Fibroblast of skin of abdomen (primary cell): ENCODE measurements around the gene H2BK1.
A peak's percentile ranks its signal among the peaks of the same experiment; 100 is the strongest.

Experiments used
- DNase-seq: peaks from one replicate; pipeline ENCODE4 v3.0.0-alpha.2; 2013

Gene H2BK1

DNA sequence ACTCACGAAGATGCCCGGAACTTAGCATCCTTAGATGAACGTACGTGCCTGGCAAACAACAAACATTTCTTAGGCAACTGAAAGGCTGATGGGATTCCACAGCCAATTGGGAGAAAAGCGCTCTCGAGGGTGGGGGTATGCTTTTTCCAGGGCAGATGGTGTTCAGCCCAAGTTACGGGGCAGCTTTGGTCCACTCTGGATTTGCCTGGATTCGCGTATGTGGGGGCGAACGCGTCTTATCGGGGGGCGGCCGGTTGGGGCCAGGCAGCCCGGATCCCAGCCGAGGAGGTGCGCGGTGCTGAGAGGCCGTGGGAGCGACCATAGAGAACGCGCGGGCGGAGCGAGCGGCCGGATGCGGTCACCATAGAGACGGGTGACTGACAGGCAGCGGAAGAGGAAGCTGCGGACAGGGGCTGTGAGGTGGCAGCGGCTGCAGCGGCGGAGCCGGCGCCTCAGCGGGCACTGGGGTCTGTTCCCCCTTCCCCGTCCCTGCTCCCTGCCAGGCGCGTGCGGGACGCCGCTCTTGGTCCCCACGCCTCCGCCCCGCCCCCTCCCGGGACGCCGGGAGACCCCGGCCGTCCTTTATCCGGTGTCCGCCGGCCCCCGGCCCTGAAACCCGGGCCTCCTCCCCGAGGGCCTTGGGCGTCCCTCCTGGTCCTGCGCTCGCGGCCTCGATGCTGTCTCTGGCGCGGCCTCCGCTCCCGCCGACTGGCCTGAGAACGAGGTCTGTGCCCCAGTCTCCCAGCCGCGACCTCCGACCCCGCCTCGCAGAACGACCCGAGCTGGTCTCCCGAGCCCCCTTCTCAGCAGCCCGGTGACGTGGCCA is 22.0 kb upstream of the H2BK1 start, which contains the start of gene CHPF2:
TSS of gene CHPF2 (plus strand) at position 393 of the 826 bp plus-strand sequence. CDS start 1,529 bp downstream, outside the sequence.
- DNase-seq, result peak; percentile 85

DNA sequence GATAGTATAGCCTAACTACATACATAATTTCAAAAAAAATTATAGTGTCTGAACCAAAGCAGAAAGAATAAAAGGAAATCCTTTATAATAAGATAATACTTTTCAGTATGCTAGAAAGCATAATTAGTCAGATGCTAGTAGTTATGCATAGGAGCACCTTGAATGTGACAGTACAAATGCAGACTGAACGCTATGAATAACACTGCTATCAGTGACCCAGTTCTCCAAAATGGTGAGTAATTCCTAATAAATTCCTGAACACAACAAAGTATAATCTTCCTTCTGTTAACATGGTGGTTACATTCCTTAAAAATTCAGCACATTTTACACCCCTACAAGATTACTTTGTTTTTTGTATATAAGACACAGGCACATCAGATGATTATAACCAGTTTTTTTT is 20.8 kb upstream of the H2BK1 start:
- DNase-seq, result no peak

DNA sequence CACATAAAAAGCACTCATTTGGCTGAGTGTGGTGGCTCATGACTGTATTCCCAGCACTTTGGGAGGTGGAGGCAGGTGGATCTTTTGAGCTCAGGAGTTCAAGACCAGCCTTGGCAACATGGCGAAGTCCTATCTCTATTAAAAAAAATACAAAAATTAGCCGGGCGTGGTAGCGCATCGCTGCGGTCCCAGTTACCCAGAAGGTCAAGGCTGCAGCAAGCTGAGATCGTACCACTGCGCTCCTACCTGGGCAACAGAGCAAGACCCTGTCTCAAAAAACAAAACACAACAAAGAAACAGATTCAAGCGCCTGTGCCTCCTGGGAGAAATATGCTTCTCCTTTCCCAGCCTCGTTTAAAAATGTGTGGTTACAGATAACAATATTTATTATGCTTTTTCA is 19.0 kb upstream of the H2BK1 start:
- DNase-seq, result no peak

DNA sequence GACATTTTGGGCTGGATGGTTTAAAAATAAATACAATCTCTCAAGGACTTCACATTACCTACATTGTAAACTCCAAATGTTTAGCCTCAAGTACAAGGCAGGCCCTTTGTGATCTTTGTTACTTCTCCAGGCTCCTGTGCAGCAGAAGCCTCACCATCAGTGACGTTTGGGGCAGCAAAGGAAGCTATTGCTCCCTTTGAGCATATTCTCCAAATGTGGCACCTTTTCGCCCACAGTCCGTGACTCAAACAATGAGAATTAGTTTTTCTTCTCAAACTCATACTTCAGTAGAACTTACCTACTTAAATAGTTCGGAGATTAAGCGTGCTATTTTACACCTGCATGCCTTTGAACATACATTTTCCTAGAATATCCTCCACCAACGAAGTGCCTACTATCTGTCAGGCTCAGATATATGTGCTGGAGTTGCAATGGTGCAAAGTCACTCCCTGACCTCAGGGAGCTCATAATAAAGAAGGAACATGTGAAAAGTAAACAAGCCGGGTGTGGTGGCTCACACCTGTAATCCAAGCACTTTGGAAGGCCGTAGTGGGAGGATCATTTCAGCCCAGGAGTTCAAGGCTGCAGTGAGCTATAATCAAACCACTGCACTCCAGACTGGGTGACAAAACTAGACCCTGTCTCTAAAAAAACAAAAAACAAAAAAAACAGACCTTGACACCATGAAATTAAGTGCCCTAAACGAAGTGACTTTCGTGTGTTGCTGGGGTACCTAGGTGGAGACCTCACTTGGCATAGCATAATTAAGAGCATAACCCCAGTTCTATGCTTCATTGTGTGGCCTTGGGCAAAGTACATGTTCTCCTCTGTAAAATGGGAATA is 18.0 kb upstream of the H2BK1 start:
- no peak for DNase-seq

DNA sequence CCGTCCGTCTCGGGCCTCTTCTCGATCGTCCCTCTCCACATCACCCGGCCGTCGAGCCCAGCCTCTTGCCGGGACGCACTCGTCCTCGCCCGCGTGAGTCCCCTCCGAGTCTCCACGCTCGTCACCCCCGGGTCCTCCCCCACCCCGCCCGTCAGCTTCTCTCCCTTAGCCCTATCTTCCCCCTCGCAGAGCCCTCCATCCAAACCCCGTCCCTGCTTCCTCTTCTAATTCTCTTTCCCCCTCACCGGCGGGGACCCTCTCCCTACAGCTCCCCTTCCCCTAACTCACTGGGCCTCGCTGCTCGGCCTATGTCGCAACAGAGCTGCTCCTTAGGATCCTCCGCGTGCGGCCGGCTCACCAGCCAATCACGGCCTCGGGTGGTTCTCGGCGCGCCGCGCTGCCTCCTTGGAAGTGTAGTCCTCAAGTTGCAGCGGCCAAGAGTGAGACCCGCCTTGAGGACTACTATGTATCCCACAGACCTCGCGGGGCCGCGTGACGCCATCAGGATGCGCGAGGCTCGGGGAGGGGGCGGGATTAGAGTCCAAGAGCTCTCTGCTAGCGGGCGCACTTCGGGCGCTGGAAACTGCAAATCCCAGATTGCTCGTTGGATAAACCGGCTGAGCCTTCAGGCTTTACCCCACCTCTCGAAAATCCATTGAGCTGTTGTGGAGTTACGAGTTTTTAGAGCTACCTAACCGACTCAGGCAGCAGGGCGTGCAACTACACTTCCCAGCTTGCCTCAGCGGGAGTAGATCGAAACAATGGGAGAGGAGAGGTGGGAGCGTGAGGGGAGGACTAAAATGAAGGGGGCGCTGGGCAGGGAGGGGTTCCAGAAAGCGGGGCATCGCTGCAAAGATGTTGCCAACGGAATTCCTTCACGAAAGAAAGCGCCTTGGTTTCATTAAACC is 16.8 kb upstream of the H2BK1 start, which contains the start of gene ABCF2:
TSS of gene ABCF2 (minus strand) at position 331 of the 908 bp plus-strand sequence. CDS start 747 bp downstream, outside the sequence.
- peak; percentile 99 for DNase-seq

DNA sequence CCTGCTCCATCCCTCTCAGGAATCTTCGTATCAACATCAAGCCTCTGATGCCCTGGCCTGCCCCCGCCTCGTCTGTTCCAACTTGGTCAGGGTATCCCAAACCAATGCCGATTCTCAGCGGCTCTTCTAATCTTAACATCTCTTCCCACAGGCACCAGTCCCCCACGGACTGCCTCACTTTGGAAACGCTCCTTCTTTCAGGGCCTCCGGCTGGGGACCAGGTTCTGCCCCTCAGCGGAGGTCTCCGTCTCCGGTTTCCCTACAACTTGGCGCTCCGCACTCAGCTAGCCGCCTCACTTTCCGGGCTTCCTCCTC is 16.2 kb upstream of the H2BK1 start:
- no peak for DNase-seq

DNA sequence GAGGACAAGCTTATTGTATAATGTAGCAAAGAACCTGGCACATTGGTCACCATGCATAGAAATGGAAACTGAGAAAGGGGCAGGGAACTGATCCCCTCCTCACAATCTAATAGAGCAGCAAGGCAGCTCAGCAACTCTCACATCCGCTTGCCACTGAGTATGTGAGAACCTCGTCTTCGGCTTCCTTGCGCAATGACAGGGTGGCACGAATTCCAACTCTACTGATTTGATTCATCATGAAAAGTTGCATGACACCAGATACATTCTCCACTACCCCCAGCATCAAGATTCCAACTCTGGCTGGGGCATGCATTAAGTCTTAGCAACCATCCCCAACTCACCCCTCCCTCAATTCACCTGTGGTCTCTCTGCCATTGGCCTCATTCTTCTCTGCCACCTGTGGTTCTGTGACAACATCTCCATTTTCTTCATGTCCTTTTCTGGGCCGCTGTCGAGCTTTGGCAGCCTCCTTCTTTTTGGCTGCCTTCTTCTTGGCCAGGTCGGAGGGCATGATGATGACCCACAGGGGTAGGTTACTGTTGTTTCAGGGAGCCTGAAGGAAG is 15.7 kb upstream of the H2BK1 start:
- no peak for DNase-seq

DNA sequence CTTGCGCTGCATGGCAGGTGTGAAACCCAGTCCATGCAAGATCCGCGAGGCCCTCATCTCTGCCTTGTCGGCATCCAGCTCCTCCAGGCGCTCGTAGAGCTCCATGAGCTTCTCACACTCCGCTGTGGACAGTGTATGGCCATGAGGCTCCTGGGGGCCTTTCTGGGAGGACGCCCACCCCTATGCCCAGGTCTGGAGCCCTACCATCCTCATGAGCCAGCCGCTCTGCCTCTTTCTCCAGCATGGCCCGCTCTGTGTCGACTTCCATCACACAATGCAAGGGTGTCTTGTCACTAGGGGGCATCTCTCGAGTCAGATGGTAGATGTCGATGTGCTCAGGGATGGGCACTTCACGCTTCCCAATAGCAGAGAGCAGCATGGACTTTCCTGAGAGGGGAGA is 13.4 kb upstream of the H2BK1 start:
- no peak for DNase-seq

DNA sequence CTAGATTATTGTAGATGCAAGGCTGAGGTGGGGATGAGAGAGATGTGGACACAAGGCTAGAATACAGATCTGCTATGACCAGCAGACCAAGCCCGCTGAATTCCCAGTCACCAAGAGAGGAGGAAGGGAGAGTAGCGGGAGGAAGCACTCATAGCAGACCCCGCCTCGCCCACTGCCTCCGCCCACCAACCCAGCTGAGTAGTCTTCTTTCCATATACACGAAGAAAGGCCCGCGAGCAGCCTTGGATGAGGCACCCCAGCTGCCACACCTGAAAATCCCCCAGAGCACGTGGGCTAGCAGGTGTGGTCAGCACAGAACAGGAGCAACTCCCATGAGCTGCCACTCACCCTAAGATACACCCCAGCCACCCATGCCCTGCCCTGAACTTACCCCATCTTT is 7.9 kb upstream of the H2BK1 start:
- DNase-seq, result no peak

DNA sequence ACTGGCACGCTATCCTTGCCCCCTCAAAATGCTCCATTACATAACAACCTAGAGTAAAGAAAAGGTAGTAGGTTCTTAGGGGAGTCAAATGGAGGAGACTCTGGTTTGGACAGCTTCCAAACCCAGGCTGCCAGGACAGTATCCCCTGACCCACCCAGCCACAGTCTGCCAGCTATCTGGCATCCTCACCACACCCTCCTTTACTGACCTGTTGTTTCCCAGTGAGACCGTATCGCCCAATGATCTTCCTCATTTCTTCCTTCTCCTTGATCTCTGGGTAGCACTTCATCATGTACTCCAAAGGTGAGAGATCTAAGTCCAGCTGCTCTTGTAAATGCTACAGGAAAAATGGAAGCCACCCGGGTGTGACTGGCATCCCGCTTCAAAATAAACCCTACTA is 5.1 kb upstream of the H2BK1 start:
- no peak for DNase-seq

DNA sequence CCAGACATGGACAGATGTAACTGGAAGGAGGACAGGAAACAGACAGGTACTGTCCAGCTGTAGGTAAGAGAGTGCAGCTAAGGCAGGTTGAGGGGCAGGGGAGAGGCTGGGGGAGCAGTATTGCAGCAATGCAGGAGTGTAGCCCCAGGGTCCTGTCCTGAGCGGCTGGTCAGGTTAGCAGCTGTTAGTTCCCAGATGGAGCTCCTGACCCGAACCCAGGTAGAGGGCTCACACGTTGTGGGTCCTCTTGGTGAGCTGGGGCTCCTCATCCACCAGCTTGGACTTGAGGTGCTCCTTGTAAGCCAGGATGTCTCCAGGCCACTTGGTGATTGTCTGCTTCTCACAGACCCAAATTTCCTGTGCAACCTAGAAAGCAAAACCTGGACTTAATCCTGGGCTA is 3.5 kb upstream of the H2BK1 start:
- no peak for DNase-seq

DNA sequence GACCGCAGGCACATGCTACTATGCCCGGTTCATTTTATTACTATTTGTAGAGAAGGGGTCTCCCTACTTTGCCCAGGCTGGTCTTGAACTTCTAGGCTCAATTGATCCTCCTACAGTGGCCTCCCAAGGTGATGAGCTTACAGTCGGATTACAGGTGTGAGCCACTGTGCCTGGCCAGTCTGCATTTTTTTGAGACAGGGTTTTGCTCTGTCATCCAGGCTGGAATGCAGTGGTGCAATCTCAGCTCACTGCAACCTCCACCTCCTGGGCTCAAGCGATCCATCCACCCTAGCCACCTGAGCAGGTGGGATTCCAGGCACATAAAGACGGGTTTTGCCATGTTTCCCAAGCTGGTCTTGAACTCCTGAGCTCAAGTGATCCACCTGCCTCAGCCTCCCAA is 2.3 kb upstream of the H2BK1 start:
- no peak for DNase-seq

DNA sequence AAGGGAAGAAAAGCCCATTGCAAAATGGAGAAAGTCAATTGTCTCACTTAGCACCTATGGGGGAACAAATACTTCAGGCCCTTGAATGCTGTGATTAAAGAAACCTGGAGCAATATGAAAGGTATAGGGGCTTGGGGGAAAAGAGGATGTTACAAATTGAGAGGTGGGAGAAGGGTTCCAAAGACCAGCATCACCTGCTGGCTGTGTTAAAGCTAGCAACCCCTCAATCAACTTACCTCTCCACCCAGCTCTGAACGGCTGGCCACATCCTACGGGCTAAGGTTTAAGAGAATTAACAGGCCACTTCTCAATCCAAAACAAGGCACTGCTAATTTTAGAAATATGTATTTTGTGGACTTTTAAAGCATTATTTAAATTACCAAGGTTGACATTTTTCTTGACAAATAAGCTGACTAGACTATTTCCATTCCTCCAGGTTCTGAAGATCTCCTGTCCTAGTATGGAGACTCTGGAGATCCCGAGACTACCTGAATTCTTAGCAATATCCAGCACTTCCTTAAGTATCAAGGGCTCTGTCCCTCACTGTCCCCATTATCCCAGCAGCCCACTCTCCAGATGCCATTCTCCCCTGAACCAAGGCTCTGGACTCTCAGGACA is 976 bp upstream of the H2BK1 start:
- DNase-seq, result no peak

DNA sequence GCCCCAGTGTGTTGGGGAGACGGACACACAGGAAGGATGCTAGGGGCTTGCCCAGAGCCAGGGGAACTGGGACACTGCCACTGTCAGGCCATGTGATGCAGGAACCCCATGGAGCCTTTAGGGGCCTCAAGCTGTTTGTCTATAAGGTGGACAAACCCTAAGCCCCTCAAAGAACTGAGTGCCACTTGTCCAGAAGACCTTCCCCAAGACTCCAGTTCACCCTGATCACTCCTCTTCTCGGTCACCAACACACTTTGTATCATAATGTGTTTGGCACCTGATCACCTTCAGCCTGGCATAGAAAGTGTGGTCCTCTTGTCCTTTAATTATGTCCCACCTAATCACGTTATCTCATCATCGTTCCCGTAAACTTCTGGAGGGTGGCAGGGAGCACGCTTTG is 700 bp downstream of the H2BK1 start:
- no peak for DNase-seq

DNA sequence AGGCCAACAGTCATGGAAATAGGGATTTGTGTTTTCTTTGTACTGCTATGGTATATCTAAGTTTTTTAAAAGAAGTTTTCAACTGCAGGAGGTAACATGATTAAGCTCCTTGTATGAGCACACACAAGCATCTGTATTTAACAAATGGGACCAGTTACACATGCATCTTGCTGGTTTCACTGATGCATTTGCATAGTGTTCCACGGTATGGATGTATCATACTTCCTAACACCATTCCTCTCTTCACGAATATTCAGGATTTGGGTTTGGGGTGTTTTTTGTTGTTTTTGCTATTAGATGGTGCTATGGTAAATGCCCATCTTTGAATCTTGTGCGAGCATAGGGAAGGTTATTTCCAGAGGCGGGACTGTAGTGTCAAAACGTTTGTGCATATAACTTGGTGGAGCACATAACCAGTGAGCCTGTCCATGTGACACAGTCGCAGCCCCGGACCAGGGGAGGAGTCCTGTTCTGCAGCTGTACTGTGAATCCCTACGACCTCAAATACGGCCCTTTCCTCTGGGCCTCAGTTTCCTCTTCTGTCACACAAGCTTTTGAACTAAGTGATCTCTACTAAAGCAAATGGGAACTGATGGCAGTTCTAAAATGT is 1.9 kb downstream of the H2BK1 start:
- DNase-seq, result no peak

DNA sequence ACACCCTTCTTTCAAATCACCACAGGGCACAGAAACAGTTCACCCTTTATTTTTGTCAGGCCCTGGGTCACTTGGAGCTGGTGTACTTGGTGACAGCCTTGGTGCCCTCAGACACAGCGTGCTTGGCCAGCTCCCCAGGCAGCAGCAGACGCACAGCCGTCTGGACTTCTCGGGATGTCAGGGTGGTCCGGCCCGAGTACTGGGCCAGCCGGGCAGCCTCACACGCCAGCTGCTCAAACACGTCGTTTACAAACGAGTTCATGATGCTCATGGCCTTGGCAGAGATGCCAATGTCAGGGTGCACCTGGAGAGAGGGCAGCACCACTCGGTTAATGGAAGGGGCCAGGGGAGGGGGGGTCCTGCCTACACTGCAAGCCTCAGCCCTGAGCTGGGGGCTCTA is 2.5 kb downstream of the H2BK1 start:
- no peak for DNase-seq

DNA sequence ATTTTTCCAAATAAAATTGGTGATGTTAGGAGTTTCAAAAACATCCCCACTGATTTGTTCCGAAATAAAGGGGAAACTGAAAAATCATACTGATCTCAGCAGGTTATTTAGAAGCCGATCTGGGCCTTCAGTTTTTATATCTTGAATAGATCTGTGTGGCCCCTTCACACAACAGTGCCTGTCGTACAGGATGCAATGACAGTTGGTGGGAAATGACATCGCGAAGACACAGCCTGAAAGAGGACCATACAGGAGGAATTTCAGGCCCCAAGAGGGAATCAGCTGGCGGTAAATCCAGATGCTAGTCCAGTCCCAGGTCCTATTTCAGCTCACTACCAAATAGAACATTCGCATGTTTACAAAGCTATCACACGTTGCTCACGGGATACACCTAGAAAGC is 3.0 kb downstream of the H2BK1 start:
- DNase-seq, result no peak

DNA sequence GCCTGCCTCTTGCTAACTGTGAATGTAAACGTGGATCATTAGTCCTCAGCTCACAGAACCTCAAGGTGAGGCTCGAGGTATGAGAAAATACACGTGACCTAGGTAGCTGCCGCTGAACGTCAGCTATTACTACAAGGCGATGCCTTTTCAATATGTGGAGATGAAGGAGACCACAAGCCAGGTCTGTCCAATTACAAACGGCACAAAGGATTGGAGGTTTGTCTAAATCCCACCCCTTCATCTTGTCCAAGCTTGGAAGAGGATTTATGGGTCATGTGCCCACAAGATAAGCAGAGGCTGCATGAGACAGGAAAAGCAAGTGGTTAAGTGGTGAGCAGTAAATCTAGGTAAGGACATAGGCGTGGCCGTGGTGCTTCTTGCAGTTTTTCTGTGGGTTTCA is 3.4 kb downstream of the H2BK1 start:
- no peak for DNase-seq

DNA sequence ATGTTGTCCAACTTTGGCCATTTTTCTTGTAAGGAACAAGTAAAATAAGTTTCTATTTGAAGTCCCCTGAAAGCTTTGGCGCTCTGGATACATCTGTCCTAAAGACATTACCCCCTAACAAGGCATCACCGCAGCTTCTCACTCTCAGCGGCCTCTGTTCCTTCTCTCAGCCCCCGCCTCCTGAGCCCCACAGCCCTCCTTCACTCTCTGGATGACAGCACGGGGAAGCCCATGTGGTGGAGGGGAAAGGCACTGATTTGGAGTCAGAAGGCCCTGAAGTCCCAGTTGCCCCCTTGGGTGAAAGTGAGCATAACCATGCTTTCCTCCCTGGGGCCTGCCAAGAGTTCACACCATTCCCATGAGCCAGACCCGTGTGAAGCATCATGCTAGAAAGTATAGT is 4.6 kb downstream of the H2BK1 start:
- no peak for DNase-seq

DNA sequence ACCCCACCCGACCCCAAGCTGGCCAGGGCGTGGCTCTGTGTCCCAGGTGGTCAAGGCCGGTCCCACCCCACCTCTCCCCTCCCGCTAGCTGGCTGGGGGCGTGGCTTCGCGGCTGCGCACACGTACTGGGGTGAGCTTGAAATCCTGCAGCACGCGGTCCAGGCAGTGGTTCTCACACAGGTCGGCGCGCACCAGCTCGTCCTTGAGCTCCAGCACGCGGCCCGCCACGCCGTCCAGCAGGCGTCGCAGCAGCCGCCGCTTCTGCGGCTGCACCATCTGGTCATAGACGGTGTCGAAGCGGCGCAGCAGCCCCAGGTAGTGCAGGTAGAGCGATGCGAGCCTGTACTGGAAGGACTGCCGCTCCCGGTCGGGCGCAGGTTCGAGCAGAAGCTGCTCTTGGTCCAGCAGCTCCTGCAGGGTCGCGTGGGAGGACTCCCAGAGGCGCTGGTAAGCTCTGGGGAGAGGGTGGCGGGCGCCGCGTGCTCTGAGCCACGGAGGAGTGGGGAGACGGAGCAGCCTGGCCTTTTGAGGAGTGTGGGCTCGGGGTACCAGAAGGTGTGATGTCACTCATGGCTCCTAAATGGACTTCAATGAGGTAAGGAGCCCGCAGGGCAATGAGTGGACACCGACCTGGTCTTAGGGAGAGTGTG is 5.8 kb downstream of the H2BK1 start:
- no peak for DNase-seq

DNA sequence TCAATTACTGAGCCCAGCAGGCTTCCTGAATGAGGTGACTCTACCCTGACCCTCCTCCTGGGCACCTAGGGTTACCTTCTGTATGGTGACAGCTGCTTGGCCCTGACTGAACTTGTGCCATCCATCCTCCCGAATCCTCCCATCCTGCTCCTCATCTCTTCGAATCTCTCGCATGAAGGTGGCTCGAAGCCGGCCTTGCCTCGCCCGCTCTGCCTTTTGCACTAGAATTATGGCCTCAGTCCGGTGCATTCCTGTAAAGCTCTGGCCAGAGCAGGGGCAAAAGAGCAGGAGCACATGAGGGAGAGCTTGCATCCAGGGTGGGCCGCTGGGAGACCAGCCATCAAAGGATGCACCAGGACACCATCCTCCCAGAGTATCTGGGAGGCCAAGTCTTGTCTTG is 7.5 kb downstream of the H2BK1 start:
- no peak for DNase-seq
